SH-SY5Y (cell line): Measurements from ENCODE around the gene RAD51B.

Experiments used
- GATA2 ChIP-seq: IDR thresholded peaks from 2 replicates; pipeline ENCODE4 v1.6.1; 2011; ENCODE audit warnings: mild to moderate bottlenecking, low read depth, low read length
- GATA3 ChIP-seq: IDR thresholded peaks from 2 replicates; pipeline ENCODE4 v1.6.1; 2011; ENCODE audit warnings: low read depth, mild to moderate bottlenecking, low read length, moderate library complexity

GRCh38 chr14:68380329-68380741 is 560.8 kb downstream of the RAD51B start:
- TF ChIP-seq GATA2, result no peak
- no peak for TF ChIP-seq GATA3
